ENCODE measurements around the gene CYP2J2.
"Not testable (repeated sequence)": the region's sequence is repeated elsewhere in the genome, so short reads cannot be mapped to it uniquely, and the experiment has no call there.

GRCh38 chr1:59969542-59970175, 43.1 kb upstream of the CYP2J2 start:
- TF ChIP-seq CTCF, POLR2A, POLR2AphosphoS5 (IDR thresholded peaks at IDR 0.05): not testable (repeated sequence)
